CD4-positive, alpha-beta T cell treated with Interleukin-17A for 4 hours (primary cell): ENCODE measurements around the gene TEDC1.

Source experiments
- DNase-seq: peaks from one replicate; pipeline ENCODE4 v3.0.0-alpha.2; 2020; ENCODE audit warnings: mixed read lengths

The TEDC1 gene

GRCh38 chr14:105474483-105475268, 16.4 kb upstream of the TEDC1 start, which contains the start of gene CRIP2:
Gene CRIP2 (plus strand): TSS chr14:105474821. CDS start chr14:105474863, 42 bp downstream.
- DNase-seq = peak; percentile 68

- DNase-seq = peak; percentile 45
These were observed 15.6 kb upstream of the TEDC1 start for GRCh38 chr14:105475269-105476096.

- no peak for DNase-seq
These were observed 14.8 kb upstream of the TEDC1 start for GRCh38 chr14:105476097-105476830.

- DNase-seq = no peak
These were observed 14.0 kb upstream of the TEDC1 start for GRCh38 chr14:105476831-105477659.

DNA sequence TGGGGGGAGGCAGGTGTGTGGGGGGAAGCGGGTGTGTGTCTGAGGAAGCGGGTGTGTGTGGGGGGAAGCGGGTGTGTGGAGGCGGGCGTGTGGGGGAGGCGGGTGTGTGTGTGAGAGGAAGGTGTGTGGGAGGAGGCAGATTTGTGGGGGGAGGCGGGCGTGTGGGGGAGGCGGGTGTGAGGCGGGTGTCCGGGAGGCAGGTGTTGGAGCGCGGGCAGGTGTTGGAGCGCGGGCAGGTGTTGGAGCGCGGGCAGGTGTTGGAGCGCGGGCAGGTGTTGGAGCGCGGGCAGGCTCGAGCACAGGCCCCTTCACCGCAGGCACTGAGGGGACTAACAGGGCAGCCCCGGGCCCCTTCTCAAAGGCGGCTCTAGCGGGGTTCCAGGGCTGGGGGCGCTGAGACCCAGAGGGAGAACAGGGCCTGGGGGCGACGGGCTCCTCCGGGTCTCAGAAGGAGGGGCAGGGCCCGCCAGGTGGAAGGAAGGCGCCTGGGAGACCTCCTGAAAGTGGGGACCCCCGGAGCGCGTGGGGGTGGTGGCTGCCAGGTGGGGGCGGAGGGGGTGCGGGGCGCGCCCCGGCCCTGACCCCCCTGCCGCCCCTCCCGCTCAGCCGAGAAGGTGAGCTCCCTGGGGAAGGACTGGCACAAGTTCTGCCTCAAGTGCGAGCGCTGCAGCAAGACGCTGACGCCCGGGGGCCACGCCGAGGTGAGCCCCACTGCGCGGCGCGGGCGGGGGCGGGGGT, 13.2 kb upstream of the TEDC1 start:
- DNase-seq = peak; percentile 87

GRCh38 chr14:105478398-105479251, 12.4 kb upstream of the TEDC1 start:
- peak; percentile 60 for DNase-seq

- DNase-seq = peak; percentile 30
These were observed 11.5 kb upstream of the TEDC1 start for GRCh38 chr14:105479431-105480158.

DNA sequence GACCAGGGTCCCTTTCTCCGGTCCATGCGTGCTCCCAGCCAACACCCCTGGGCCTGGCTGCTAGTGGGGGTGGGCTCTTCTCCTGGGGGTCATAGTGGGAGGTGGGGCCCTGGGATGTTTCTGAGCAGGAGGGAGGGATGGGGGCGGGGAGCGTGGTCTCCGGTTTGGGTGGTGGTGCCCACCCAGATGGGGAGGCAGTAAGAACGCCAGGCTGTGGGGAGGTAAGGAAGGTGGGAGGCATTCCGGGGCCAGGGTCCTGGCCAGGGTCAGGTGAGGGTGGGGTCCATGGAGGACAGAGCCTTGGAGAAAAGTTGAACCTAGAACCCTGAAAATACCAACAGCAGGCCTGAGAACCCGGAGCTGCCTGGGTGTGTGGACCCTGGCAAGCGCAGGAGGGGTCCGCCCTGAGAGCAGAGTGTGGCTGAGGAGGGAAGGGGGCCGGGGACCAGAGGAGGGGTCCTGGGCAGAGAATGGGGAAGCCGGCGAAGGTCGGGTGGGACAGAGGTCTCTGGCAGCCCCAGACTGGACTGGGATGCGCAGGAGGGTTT, 10.8 kb upstream of the TEDC1 start:
- no peak for DNase-seq

DNA sequence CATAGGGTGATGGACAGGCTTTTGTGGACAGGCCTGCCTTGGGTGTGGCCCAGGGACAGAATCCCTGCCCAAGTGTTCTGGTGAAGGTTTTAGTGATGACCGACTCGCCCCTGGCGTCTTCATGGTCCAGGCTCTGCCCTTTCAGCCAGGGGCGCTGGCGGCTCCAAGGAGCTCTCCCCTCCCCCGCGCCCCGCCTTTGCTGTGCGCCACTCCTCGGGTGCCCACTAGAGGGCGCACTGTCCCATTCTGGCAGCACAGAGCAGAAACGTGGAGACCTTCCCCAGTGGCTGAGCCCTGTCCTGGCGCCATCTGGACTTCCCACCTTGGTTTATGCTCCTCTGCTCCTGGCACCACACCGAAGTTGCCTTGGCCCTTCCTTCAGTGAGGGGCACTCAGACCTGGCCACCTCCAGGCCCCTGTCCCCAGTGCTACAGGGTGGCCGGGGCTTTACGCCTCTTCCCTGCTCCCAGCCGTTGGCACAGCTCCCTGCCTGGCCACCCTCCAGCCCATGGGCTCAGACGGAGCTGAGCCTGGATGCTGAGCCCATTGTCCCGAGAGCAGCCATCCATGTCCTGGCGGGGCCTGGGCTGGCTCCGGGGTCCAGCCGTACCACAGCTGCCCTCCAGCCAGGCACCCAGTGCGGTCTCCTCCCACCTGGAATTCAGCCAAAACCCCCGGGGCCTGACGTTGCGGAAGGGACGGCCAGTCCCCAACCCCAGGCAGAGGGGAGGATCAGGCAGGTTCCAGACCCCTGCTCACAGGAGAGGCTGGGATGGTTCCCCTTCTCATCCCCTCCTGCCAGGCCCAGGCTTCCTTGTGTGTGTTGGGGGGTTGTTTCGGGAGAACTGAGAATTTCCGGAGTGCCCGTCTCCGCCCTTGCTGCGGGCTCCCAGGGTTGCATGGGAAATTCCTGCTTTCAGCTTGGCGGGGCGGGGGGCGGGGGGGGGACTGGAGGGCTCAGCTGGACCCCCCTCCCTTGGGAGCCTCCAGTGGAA, 9.9 kb upstream of the TEDC1 start:
- peak; percentile 91 for DNase-seq

DNA sequence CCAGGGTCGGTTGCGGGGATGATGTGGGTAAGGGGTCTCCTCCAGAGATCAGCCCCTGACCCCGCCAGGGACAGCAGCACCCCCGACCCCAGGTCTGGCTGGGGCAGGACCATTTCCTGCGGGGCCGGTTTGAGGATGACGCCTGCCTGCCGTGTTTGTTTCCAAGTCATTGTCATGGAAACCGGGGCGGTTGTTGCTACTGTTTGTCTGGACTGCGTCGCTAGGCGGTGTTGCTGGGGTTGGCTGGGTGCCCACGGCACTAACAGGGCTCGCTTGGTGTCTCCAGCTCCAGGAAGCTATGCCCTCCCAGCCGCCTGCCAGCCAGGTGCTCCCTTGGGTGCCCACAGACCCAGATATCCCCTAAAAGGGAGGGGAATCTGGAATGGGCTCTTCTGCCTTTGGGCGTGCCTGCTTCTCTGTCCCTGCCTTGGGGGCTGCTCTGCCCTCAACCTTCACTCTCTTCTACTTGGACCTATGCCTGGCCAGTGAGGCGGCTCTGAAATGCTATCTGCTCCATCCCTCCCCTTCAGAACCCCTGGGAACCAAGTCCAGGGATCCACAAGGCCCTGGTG, 9.1 kb upstream of the TEDC1 start:
- peak; percentile 96 for DNase-seq

DNA sequence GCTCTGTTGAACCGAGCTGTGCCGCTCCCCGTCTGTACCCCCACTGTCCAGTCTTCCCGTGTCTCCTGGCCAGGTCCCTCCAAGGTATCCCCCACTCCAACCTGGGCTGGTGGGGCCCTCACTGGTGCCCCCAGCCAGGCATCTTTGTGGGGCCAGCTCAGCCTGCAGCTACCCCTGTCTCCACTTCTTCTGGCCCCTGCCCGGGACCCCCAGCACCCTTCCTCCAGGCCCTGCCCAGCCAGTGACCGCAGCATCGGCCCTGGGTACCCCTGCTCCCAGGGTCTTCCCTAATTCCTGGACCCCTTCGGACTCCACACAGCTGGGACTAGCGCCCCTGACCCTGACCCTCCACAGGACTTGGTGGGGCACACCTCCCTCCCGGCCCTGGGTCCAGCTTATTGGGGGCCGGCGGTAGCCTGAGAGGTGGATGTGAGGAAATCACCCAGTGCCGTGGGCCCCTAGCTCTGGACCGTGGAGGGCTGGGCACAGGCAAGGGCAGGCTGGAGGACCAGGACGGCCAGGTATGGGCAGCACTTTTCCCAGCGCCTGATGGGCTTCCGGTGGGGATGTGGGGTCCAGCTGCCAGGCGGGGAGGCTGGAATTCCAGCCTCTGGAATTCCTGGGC, 8.4 kb upstream of the TEDC1 start:
- no peak for DNase-seq

- no peak for DNase-seq
These were observed 7.6 kb upstream of the TEDC1 start for GRCh38 chr14:105483300-105484068.

GRCh38 chr14:105484069-105484996, 6.7 kb upstream of the TEDC1 start:
- DNase-seq = peak; percentile 75

DNA sequence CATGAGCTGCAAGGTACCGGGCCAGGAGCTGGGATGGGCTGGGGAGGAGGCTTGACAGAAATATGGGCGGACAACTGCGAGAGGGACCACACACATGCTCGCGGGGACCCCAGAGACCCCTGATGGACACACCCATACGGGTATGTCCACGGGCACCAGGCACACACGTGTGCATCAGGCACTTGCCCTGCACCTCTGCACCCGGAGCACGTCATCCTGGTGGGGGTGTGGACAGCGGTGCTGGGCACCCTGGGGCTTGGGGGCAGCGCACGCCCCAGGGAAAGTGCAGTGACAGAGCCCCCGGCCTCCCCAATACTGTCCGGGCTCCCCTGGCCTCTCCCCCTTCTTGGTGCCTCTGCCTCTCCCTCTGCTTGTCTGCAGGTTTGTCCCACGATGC, 6.1 kb upstream of the TEDC1 start:
- DNase-seq = no peak

- DNase-seq = peak; percentile 66
These were observed 5.3 kb upstream of the TEDC1 start for GRCh38 chr14:105485739-105486162.
